GM12873 (cell line): ENCODE data around the gene APOB.

Experiments
- TF ChIP-seq, protein P1 (sequence below): IDR thresholded peaks from 2 replicates; pipeline ENCODE4 v1.5.1; 2012; ENCODE audit warnings: low read depth, mild to moderate bottlenecking, moderate library complexity, low read length, control low read depth; ENCODE audit not compliant: insufficient read depth; ENCODE audit errors: missing control alignments

Gene APOB

GRCh38 chr2:21019000-21019677 lies 24.7 kb downstream of the APOB start:
- TF ChIP-seq, protein P1, sequence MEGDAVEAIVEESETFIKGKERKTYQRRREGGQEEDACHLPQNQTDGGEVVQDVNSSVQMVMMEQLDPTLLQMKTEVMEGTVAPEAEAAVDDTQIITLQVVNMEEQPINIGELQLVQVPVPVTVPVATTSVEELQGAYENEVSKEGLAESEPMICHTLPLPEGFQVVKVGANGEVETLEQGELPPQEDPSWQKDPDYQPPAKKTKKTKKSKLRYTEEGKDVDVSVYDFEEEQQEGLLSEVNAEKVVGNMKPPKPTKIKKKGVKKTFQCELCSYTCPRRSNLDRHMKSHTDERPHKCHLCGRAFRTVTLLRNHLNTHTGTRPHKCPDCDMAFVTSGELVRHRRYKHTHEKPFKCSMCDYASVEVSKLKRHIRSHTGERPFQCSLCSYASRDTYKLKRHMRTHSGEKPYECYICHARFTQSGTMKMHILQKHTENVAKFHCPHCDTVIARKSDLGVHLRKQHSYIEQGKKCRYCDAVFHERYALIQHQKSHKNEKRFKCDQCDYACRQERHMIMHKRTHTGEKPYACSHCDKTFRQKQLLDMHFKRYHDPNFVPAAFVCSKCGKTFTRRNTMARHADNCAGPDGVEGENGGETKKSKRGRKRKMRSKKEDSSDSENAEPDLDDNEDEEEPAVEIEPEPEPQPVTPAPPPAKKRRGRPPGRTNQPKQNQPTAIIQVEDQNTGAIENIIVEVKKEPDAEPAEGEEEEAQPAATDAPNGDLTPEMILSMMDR: no peak

GRCh38 chr2:21018290-21018689 lies 25.6 kb downstream of the APOB start:
- TF ChIP-seq, protein P1: no peak

- TF ChIP-seq, protein P1: no peak
Observed at GRCh38 chr2:21017748-21018276, 26.1 kb downstream of the APOB start.

- TF ChIP-seq, protein P1: no peak
Observed at GRCh38 chr2:21015281-21015645, 28.6 kb downstream of the APOB start.

DNA sequence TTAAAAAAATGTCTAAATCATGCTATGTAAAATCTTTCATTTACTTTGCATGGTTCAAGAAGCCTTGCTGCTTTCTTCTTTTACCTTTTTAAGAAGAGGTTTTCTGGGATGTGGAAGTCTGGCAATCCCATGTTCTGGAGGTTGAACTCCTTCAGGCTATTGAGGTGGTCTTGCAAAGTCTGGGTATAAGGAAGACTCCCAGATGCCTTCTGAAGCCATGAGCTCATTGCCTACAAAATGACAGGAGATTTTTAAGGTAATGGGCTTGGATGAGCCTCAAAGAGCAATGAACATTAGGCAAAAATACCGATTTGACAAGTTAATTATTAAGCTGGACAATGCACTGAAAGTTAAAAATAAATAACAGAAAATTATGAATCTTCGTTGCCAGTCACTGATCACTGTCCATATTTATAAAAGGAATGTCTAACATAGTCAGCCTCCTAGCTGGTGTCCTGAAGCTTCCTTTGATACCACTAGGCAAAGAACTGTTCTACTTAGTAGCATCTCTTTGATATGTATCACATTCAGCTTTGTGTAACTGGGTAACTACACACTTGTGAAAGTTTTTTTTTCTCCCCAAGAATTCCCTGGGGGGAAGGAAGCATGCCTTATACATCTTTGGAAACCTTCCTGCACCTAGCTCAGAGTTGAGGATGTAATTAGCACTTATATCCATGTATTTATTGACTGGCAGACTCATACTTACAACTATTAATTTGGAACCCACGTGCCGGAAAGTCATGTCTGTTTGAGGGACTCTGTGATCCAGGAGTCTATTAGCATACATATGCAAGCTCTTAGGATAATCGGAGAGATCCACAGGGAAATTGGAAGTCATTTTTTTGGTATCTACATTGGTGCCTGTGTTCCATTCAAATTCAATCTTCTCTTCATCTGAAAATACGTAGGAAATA lies 29.3 kb downstream of the APOB start:
- TF ChIP-seq, protein P1: no peak

GRCh38 chr2:21013043-21013816 lies 30.6 kb downstream of the APOB start:
- TF ChIP-seq, protein P1: no peak
